H1 (cell line): ENCODE results near the gene RANBP17. TPM values are rescaled to one million over a fixed set of nuclear protein-coding genes. Genes with fewer than 3 reads are reported as not detected.

ENCODE experiments used
- TAF7 ChIP-seq: optimal IDR thresholded peaks from 2 replicates; pipeline ENCODE3; 2011; ENCODE audit warnings: low read depth, mild to moderate bottlenecking, inconsistent platforms, low read length, moderate library complexity, borderline replicate concordance
- ZNF274 ChIP-seq: IDR thresholded peaks from 2 replicates; pipeline ENCODE4 v1.7.0; 2012; ENCODE audit warnings: low read length, borderline replicate concordance; ENCODE audit errors: extremely low read depth
- polyA plus RNA-seq, 7 experiments: library from polyadenylated mRNA; depleted of rRNA in 3 of 7; stranded (reverse) in 5 of 7; unstranded in 2 of 7; fragments of >200 nt in 5 of 7; fragments of 200-250 nt in 2 of 7; gene quantifications; 1 replicate in 5 of 7; 2 replicates in 1 of 7; 4 replicates in 1 of 7; pipeline versions ENCODE4 v1.2.1 to v1.2.3, GENCODE V29; 2011 to 2013; ENCODE audit warnings: missing spikeins in 2 of 7, mixed read lengths in 2 of 7
- total RNA-seq: library from RNA; stranded (reverse); fragmentation: NEBNext Ultra II Directional; extraction: Animal tissue kit (Norgen Biotek cat#: 25700); gene quantifications from 2 replicates; pipeline ENCODE4 v1.2.1, GENCODE V29; 2021
- TF ChIP-seq, protein P1 (sequence below): IDR thresholded peaks from 2 replicates; pipeline ENCODE4 v1.6.1; 2011; ENCODE audit warnings: low read length, improper control_type of control experiment

The RANBP17 gene
- total and polyA plus RNA-seq, 2 of the 8 experiments (the other 6 are each of a cell fraction or from before 2014, with no cell fraction given), result 8.6 to 21.3 TPM

DNA sequence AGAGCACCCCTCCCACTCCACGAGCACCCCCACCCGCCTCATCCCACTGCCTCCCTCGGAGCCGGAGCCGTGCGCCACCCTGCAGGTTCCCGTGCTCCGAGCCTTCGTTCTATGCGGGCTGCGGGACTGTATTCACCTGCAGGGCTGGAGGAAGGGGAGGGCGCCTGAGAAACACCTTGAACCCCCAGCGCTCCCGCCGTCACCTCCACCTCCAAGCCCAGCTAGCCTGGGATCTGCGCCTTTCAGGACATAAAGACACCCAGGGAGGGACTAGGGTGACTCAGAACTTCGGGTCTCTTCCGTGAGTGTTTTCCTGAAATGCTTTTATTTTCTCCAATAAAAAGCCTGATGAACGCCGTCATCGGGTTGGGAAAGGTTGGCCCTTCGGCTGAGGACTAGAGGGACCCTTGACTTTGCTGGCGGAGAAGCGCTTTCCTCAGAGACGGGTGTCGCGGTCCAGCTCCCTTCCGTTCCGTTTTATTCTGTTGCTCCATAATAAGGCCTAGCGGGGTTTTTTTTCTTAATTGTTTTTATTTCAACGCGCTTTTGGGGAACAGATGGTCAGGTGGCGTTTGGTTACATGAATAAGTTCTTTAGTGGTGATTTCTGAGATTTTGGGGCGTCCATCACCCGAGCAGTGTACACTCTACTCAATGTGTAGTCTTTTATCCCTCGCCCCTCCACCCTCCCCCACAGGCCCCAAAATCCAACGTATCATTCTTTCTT, 451.8 kb downstream of the RANBP17 start (continued):
- TF ChIP-seq, protein P1, sequence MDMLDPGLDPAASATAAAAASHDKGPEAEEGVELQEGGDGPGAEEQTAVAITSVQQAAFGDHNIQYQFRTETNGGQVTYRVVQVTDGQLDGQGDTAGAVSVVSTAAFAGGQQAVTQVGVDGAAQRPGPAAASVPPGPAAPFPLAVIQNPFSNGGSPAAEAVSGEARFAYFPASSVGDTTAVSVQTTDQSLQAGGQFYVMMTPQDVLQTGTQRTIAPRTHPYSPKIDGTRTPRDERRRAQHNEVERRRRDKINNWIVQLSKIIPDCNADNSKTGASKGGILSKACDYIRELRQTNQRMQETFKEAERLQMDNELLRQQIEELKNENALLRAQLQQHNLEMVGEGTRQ, result no peak
- TF ChIP-seq ZNF274 (no peak), TAF7 (no peak)
